UCSD-AML1 (cell line): ENCODE results near the gene PPP5C.
"Not testable (repeated sequence)": the region's sequence is repeated elsewhere in the genome, so short reads cannot be mapped to it uniquely, and the experiment has no call there.

Experiments used
- DNase-seq: peaks from one replicate; lab custom pipeline; 2025; ENCODE audit not compliant: unreplicated experiment; lab: John Stamatoyannopoulos, UW

Gene PPP5C

DNA sequence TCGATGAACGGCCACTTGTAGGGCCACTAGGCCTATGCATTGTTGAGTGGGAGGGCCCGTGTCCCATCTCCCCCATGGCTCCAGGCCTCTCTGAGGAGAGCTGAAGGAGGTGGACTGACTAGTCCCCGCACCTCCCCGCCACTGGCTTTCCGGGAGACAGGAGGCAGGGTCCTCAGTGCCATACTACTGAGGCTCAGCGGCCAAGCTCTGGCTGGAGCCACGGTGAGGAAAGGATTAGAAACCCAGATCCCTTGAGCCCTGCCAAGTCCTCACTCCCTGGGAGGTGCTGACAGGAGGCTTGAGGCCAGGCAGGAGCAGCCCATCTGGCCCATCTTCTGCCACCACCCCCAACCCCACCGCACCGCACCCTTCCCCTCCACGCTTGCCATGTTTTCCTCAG is 37.5 kb downstream of the PPP5C start:
- DNase-seq, result no peak

DNA sequence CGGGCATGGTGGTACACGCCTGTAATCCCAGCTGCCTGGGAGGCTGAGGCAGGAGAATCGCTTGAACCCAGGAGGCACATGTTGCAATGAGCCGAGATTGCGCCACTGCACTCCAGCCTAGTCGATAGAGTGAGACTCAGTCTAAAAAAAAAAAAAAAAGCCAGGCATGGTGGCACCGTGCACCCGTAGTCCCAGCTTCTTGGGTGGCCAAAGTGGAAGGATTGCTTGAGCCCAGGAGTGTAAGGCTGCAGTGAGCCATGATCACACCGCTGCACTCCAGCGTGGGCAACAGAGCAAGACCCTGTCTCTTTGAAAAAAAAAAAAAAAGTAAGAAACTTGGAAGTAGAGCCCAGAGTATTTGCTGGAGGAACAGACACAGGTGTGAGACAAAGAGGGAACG is 38.7 kb downstream of the PPP5C start:
- DNase-seq, result no peak

DNA sequence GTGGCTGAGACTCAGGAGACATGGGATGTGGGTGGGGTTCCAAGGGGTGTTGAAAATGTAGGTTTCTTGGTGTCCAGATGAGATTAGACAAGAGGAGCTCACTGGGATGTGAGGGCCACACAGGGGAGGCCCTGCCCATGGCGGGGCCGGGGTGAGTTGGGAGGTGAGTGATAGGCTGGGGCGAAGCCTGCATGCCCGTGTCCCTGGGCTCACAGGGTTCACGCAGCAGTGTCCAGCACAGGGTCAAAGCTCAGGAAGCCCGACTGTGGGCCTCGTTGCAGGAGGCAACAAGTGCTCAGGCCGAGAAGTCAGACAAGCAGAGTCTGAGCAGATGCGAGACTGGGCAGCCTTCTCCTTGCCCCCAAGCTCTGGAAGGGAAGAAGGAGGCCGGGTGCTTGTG is 39.3 kb downstream of the PPP5C start:
- no peak for DNase-seq

DNA sequence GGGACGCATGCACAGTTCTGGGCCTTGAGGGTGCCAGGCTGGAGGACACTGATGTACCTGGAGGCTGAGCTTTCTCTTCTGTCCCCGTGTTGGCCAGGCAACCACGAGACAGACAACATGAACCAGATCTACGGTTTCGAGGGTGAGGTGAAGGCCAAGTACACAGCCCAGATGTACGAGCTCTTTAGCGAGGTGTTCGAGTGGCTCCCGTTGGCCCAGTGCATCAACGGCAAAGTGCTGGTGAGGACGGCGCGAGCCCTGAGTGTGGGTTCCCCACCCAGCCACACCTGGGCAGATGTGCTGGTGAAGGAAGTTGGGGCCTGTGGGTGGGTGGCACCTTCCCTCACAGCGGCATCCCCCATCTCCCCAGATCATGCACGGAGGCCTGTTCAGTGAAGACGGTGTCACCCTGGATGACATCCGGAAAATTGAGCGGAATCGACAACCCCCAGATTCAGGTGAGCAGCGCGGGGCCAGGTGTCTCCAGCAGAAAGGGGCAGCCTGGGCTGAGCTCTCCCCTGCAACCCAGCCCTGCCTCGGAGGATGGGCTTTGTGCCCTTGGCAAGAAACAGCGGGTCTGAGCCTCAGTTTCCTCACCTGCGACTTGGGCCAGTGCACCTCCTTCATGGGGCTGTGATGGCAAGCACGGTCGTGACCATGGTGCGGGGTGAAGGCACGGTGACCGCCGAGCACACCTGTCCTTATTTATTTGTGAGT is 40.3 kb downstream of the PPP5C start:
- no peak for DNase-seq

DNA sequence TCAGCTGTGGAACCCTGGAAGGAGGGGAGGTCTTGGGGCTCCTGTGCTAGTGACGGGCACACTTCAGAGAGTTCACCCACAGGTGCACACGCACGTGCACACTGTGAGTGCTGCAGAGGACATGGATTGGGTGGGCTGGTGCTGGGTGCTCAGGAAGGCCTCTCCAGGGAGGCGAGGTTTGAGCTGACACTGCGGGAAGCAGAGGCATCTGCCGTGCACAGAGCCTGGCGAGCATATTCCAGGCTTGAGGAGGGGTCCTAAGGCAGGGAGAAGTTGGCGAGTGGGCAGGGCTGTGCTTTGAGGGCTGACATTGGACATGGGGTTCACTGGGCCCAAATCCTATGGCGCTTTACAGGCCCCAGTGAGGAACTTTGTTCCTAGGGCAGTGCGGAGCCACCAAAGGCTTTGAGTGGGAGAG is 40.8 kb downstream of the PPP5C start:
- no peak for DNase-seq

DNA sequence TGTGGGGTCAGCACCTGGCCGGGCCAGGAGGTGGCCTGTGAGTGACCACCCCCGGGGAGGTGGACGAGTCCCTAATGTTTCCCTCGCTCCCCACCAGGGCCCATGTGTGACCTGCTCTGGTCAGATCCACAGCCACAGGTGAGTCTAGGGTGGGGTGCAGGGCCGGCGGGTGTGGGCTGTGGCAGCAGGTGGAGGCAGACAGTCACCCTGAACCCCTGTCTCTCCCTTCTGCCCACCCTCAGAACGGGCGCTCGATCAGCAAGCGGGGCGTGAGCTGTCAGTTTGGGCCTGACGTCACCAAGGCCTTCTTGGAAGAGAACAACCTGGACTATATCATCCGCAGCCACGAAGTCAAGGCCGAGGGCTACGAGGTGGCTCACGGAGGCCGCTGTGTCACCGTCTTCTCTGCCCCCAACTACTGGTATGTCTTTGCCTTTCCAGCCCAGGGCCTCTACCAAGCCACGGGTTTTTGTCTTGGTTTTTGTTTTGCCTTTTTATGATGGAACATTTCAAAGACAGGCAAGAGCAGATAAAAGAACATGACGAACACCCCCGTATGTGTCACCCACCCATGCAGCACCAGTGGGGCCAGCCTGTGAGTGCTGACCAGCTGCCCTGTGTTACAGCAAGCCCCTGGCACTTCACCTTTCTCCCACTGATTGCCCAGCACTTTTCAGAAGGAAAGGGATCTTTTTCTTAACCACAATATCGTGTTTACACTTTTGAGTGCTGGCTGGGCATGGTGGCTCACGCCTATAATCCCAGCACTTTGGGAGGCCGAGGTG is 41.6 kb downstream of the PPP5C start:
- no peak for DNase-seq

DNA sequence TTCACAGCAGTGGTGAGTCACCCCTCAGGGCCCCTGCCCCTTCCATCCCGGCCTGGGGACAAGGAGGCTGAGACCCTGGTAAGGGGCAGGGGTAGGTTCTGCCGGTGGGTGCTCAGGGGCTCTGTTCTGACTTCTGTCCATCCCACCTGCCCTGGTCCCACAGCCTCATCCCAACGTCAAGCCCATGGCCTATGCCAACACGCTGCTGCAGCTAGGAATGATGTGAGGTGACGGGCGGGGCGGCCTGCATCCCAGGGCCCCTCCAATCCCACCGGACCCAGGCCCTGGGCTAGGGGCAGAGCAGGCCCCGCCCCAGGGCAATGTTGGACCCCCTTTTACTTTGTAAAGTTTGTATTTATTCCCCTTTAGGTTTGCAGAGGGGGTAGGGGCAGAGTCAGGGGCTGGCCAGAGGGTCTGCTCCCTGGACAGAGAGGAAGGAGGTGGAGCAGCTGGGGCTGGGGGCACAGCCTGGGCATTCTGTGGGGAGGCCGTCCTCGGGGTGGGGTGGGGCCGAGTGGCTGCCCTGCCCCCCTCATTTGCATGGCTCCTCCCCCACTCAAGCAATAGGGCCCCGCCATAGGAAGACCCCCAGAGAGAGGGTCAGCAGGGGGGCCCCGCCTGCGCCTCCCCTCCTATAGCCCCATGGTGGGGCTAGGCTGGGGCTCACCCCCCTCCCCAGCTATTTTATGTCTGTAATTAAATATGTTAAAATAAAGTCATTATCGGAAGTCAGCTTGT is 43.4 kb downstream of the PPP5C start:
- DNase-seq, result no peak

DNA sequence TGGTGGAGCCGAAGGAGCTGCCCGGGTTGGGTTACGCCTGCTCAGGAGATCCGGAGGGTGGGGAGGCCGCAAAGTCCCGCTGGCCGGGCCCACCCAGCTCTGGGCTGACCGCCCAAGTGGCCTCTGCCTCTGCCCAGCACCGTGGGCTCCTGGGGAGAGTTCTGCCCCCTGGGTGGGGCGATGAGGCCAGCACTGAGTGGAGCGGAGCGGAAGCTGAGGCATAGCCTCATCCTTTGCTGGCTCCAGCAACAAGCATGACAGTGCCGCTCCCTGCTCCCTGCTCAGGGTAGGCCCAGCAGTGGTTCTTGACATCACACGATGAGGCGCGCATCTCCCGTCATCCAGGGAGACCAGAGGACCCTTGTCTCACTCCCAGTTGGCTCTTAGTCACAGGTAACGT is 44.0 kb downstream of the PPP5C start:
- DNase-seq, result no peak

DNA sequence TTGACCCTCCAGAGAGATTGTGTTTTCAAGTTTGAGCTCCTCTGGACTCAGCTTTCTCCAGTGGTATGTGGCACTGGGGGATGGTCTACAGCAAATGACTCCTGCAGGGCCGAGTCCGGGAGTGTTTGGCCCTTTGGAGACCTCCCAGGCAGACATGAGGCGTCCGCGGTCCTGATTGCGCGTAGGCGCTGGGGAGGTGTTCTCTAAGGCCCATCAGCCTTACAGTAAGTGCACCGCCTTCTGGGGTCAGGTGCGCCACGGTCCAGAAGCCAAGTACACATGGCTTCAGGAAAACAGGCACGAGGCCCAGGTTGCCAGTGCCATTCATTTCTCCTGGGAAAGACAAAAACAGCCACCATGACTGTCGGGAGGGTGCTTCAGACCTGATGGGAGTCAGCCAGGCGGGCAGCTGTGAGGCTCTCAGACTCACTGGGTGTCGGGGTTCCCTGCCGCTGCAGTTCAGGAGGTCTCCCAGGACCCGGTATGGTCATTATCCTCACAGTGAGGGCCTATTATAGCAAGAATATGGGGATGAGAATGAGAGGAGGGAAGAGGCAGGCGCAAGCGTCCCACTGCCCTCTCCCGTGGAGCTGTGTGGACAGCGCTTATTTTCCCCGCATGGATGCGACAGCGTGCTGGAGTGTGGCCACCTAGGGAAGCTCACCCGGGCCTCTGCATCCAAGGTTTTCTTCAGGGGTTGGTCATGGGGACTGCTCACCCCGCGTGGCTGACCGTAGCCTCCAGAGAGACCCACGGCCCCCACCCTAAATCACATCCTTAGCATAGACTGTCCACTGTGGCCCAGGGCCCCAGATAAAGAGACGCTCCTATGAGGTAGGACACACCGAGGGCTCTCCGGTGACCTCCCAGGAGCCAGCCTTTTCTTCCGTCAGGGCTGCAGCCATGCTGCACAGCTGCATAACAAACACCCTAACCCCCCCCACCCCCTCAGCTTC is 44.7 kb downstream of the PPP5C start:
- DNase-seq, result no peak

DNA sequence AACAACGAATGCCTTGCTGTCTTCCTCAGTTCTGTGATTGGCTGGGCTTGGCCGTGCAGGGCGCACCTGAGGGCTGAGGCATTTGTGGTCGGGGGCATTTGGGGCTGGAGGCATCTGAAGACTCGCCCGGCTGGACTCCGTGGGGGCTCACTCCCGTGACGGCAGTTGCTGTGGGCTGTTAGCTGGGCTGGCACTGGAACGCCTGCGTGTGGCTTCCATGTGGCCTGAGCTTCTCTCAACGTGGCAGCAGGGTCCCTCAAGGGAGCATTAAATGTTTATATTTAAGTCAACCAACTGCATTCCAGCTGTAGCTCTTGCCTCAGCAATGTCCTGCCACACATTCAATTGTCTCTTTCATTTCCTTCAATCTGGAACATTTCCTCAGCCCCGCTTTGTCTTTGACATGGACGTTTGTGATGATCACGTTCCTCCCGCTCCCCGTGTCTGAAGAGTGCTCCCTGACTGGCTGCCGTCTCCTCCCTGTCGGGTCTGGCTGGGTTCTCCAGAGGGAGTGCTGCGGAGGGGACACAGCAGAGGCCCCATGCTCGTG is 45.4 kb downstream of the PPP5C start:
- no peak for DNase-seq

DNA sequence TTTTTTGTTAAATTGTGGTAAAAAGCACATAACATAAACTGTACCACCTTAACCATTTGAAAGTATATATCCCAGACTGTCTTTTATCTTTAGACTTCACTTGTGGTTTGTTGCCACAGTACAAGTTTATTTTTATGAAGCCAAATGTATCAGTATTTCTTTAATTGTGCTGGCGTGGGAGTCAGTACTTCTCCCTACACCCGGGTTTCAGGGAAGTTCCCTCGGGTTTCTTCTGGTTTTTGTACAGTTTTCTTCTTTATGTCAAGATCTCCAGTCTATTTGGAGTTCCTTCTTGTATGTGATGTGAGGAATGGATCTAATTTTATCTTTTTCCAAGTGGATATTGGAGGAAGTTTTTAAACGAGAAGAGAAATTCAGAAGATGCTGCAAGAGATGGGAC is 46.0 kb downstream of the PPP5C start:
- no peak for DNase-seq

DNA sequence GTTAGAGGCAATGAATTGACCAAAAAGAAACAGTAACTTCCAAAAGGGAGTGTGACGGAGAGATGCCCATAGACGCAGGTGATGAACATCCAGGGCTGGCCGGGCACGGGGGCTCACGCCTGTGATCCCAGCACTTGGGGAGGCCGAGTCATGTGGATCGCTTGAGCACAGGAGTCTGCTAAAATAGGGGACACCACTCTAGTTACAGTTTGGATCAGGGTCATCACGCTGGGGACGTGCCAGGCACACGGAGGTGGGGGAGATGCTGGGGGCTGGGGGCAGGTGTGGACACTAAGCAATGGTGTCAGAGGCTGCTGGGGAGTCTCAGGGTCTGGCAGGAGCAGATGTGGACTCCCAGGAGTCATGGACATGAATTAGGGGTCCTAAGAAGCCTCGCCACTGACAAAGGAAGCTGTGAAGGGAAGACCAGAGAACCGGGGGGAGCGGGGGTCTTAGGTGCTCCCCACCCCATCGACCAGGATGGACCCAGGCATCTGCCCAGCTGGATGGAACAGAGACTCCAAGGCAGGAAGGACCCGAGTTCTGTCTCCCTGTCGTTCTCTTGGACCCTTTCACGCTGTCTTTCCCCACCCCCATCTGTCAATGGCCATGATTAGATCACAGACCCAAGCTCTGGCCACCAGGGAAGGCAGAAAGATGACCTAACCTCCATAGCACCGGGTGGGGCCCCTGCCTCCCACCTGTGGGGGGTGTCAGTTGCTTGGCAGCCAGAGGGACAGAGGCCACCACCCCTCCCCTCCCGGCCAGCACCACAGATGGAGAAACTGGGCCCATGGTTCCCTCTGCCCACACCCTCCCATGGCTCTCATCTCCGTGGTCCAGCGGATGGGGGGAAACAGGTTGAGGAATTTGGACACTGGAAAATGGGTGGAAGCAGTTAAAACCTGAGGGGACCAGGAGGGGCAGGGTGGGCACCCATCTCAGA is 46.8 kb downstream of the PPP5C start:
- no peak for DNase-seq

DNA sequence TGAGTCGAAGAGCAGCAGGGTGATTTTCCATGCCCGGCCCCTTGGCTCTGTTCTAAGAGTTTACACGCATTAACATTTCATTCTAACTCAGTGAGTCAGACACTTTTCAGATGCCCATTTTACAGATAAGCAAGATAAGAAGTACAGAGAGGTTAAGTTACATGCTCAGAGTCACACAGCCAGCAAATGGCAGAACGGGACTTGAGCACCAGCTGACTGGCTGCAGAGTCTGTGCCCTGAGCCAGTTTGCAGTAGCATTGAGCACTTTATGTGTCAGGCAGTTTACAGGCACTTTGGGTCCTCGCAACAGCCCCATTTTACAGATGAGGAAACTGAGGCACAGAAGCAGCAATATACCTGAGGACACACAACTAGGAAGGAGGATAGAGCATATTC is 47.5 kb downstream of the PPP5C start:
- DNase-seq, result no peak

DNA sequence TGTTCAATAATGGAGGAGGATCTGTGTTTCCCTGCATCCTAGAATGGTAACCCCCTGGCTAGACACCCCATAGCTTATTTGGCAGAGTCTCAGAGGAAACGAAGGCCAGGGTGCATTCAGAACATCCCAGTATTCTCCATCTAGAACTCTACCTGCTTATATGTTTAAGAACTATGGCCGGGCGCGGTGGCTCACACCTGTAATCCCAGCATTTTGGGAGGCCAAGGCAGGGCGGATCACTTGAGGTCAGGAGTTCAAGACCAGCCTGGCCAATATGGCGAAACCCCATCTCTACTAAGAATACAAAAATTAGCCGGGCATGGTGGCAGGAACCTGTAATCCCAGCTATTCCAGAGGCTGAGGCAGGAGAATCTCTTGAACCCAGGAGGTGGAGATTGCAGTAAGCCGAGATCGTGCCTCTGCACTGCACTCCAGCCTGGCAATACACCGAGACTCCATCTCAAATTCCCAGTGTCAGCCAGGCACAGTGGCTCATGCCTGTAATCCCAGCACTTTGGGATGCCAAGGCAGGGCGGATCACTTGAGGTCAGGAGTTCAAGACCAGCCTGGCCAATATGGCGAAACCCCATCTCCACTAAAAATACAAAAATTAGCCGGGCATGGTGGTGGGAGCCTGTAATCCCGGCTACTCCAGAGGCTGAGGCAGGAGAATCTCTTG is 51.1 kb downstream of the PPP5C start:
- not testable (repeated sequence) for DNase-seq

DNA sequence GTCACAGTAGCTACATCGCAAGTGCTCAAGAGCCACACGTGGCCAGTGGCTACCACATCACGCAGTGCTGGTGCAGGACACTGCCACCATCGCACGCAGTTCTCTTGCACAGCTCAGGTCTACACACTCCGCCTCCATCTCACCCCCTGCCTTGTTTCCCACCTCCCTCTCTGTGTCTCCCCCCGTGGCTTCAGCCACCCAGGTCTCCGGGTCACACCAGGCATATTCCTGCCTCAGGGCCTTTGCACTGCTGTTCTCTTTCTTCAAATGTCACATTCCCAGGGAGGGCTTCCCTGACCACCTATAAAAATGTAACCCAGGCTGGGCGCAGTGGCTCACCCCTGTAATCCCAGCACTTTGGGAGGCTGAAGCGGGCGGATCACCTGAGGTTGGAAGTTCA is 55.8 kb downstream of the PPP5C start:
- no peak for DNase-seq

DNA sequence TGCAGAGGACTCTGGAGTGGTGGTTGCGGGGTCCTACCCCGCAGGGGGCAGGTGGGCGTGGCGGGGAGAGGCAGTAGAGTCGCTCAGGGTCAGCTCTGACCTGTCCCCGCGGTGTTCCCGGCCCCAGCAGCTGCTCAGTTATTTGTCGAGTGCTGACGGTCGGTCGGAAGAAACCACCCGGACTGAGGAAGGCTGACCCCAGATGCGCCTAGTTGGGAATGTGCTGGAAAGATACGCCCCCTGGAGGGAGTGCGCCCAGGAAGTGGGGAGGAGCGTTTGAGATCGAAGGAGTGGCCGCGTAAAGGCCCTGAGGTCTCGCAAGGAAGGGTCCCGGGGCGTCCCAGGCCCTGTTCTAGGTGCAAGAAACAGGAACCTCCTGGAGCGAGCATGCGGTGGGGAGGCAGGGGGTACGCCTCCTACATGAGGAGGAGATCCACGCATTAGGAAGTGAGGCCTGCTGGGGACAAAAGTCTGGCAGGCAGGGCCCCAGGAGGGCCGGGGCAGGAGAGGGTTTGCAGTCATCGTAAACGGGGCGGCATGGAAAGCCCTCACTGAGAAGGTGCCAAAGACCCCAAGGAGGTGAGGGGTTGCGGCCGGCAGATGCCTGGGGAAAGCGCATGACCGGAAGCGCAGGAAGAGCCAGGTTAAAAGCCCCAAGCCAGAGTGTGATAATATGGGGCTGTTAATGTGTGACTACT is 57.3 kb downstream of the PPP5C start:
- peak; percentile 30 for DNase-seq

DNA sequence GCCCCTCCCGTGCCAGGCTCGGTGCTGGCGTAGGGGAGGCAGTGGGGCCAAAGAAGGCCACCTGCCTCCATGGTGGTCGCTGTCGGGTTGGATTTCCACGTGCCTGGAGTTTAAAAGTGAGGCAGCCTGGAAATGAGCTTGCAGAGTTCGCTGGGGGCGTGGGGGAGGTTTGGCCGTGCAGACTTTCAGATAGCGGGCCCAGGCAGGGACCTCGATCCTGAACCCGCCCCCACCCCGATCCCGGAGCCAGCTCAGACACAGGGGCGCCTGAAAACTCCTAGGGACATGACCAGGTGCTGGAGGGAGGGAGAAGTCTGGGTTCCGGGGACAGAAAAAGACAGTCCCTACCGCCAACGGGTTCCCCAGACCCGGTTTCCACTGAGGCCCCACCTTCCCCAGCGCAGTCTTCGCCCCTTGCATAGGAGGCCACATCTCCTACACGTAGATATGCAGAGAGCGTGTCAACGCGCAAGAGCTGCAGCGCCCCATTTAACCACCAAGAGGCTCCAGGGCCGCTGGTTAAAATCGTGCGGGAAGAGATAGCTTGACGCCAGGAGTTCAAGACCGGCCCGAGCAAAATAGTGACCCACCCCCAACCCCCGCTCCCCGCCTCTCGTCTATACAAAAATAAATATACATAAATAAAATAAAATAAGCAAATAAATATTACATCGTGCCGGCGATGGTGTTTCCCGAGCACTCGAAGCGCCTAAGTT is 58.0 kb downstream of the PPP5C start:
- no peak for DNase-seq

DNA sequence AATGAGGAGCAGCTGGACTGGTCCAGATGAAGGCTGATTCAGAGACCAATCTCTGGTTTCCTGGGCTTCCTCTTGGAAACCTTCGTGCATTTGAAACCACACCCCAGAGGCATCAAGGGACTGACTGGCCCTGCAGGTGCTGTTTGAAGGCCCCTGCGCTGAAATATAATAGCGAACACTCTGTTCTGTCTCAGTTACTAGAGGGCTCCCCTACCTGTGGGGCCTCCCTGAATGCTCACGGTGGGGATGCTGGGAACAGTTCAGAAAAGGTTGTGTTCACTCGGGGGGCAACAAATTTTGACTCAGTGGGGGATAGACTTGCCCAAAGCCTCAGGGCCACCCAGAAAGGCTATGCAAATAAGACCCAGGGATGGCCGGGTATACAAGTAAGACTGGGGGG is 60.1 kb downstream of the PPP5C start:
- no peak for DNase-seq
